Fibroblast of mammary gland (primary cell): Measurements from ENCODE around the gene CELF1.

Experiments
- DNase-seq: peaks from one replicate; pipeline ENCODE4 v3.0.0-alpha.2; 2010; ENCODE audit warnings: low read depth
- H3K4me3 ChIP-seq: 2 replicates; pipeline ENCODE4 v1.5.1; 2011; ENCODE audit warnings: low read depth, mild to moderate bottlenecking, low read length, moderate library complexity; ENCODE audit not compliant: control insufficient read depth
- CTCF ChIP-seq: conservative IDR thresholded peaks from 2 replicates; pipeline ENCODE4 v1.5.1; 2011; ENCODE audit warnings: low read depth, low read length, inconsistent platforms; ENCODE audit not compliant: control insufficient read depth, insufficient read depth

The CELF1 gene

DNA sequence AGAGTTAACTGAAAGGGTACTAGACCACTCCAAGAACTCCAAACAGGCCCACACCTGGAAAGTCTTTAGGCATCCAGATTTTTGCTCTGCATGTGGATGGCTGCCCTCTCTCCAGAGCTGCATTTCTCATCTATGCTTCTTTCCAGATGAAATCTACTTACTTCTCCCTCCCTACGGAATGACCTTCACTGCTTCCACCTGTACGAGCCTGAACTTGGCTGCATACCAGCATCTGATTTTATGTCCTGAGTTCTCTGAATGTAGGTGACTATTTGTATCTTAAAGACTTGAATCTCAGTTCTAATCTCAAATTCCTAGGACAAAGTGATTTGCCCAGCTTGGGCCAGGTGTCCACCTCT, 13.3 kb downstream of the CELF1 start:
- H3K4me3 ChIP-seq, result no peak overlapping the region
- no peak for TF ChIP-seq CTCF
- DNase-seq, result no peak

DNA sequence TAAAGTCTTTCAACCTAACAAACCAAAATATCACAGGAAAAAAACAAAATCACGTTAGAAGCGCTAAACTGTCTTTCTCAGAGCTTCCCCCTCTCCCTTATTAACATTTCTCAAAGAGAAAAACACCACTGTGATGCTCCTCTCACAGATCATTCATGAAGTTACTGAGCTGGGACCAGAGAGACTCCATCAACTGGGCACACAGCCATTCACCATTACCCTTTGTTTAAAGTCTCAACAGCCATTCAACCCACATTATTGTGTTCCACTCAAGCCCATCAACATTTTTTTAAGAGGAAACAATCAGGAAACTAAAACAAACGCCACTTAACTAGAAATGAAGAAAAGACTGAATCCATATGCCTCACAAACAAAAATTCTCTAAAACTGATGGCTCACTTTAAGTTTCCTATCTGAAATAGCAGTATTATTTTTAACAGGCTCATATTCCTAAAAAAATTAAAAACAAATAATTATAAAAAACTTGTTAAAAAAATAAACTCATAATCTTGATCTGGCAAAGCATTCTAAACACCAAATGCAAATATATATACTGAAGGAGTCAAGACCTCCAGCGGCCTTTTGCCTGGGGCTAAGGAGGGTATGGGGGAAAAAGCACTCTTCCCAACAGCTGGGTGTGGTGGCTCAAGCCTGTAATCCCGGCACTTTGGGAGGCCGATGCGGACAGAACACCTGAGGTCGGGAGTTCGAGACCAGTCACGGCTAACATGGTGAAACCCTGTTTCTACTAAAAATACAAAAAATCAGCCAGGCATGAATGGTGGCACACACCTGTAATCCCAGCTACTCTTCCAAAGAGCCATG, 14.0 kb downstream of the CELF1 start:
- DNase-seq, result no peak
- no peak for TF ChIP-seq CTCF
- no peak overlapping the region for H3K4me3 ChIP-seq

GRCh38 chr11:47536915-47537314, 16.0 kb downstream of the CELF1 start:
- H3K4me3 ChIP-seq, result no peak overlapping the region
- DNase-seq, result no peak
- TF ChIP-seq CTCF, result no peak

GRCh38 chr11:47534704-47535251, 18.2 kb downstream of the CELF1 start:
- DNase-seq, result no peak
- no peak for TF ChIP-seq CTCF
- no peak overlapping the region for H3K4me3 ChIP-seq

GRCh38 chr11:47533690-47534151, 19.2 kb downstream of the CELF1 start:
- DNase-seq, result peak; percentile 81
- no peak overlapping the region for H3K4me3 ChIP-seq
- no peak for TF ChIP-seq CTCF

DNA sequence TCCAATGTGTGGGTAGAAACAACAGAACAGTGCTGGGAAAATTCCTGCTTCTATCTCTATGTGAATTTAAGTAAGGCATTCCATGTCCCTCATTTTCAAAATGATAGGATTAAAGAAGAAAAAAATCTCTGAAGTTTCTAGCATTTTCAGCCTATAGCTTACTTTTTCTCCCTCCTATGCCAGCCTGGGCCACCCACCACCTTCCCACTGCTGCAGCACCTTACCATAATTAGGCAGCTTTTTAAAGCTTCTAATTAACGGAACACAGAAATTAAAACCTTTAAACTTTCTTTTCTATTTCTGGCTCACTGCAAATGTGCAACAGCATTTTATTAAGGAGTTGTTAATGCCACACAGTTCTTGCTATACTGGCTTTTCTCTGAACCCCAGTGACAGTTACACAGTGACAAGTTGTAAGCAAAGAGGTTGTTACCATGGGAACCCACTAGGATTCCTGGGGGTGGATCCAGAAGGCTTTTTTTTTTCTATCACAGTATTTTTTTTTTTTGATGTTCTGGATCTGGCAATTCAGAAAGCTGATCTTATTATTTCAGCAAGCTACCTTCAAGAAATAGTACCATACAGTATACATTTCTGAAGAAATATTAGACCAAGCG, 20.2 kb downstream of the CELF1 start:
- DNase-seq, result no peak
- H3K4me3 ChIP-seq, result no peak overlapping the region
- TF ChIP-seq CTCF, result no peak
